Activated CD8-positive, alpha-beta memory T cell treated with anti-CD3 and anti-CD28 coated beads, Interleukin-2, amount 50 U/mL, for 4 hours (primary cell): ENCODE measurements around the gene MZB1.
"Not testable (repeated sequence)": the region's sequence is repeated elsewhere in the genome, so short reads cannot be mapped to it uniquely, and the experiment has no call there.

ENCODE experiments used
- DNase-seq: peaks from one replicate; pipeline ENCODE4 v3.0.0-alpha.2; 2020

The MZB1 gene

GRCh38 chr5:139391570-139392323, 2.0 kb upstream of the MZB1 start:
- no peak for DNase-seq

GRCh38 chr5:139390639-139391569, 1.2 kb upstream of the MZB1 start:
- no peak for DNase-seq

GRCh38 chr5:139388198-139388821, 1.4 kb downstream of the MZB1 start:
- no peak for DNase-seq

- DNase-seq: no peak
Observed at GRCh38 chr5:139387611-139388197, 2.0 kb downstream of the MZB1 start.

GRCh38 chr5:139386956-139387355, 2.8 kb downstream of the MZB1 start:
- DNase-seq: not testable (repeated sequence)

- DNase-seq: no peak
Observed at GRCh38 chr5:139386050-139386438, 3.7 kb downstream of the MZB1 start.

GRCh38 chr5:139385061-139386049, 4.4 kb downstream of the MZB1 start:
- no peak for DNase-seq

GRCh38 chr5:139384591-139385051, 5.1 kb downstream of the MZB1 start:
- DNase-seq: no peak

- DNase-seq: no peak
Observed at GRCh38 chr5:139383993-139384590, 5.6 kb downstream of the MZB1 start.

GRCh38 chr5:139383275-139383992, 6.3 kb downstream of the MZB1 start, which contains the start of gene SLC23A1:
TSS of gene SLC23A1 (minus strand) at chr5:139383297. CDS start at chr5:139383253, 44 bp downstream.
- no peak for DNase-seq

GRCh38 chr5:139382807-139383206, 6.9 kb downstream of the MZB1 start:
- no peak for DNase-seq

- no peak for DNase-seq
Observed at GRCh38 chr5:139381837-139382761, 7.6 kb downstream of the MZB1 start.

- no peak for DNase-seq
Observed at GRCh38 chr5:139379626-139380449, 9.9 kb downstream of the MZB1 start.

GRCh38 chr5:139378941-139379361, 10.8 kb downstream of the MZB1 start:
- DNase-seq: no peak

- DNase-seq: no peak
Observed at GRCh38 chr5:139378101-139378825, 11.4 kb downstream of the MZB1 start.

- no peak for DNase-seq
Observed at GRCh38 chr5:139377226-139377625, 12.5 kb downstream of the MZB1 start.

GRCh38 chr5:139376364-139376763, 13.3 kb downstream of the MZB1 start:
- DNase-seq: no peak

GRCh38 chr5:139374909-139375308, 14.8 kb downstream of the MZB1 start:
- DNase-seq: no peak
